Measurements from ENCODE around the gene MOV10L1. TPM values are rescaled to one million over a fixed set of nuclear protein-coding genes. Genes with fewer than 3 reads are reported as not detected.

The MOV10L1 gene
- total RNA-seq, 1 experiment from 2014 or later: 0.26 TPM

DNA sequence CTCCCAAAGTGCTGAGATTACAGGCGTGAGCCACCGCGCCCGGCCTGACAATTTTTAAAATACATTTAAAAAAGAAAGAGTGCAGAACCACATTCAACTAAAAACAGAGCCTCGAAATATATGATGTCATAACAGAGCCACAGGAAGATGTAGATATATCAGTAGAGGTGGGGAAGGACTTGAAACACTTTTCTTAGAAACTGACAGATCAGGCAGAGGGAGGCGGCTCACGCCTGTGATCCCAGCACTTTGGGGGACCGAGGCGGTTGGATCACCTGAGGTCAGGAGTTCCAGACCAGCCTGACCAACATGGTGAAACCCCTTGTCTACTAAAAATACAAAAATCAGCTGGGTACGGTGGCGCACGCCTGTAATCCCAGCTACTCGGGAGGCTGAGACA is 11.6 kb upstream of the MOV10L1 start:
- Histone ChIP-seq H3F3A (ENCODE audit: low read length, unreplicated experiment) (no peaks in the 10 kb centered on the region), H3K79me2 (ENCODE audit: low read length) (no peaks in the 10 kb centered on the region), H3K36me3 (ENCODE audit: low read depth, low read length) (no peaks in the 10 kb centered on the region), H2AFZ (ENCODE audit: low read length) (no peak overlapping the region), H3K27me3 (ENCODE audit: low read length) (no peaks in the 10 kb centered on the region), H3K4me2 (ENCODE audit: low read length) (no peak overlapping the region), H3K9me3 (ENCODE audit: low read length) (no peaks in the 10 kb centered on the region), H4K20me1 (ENCODE audit: low read length) (no peaks in the 10 kb centered on the region), H3K4me1 (ENCODE audit: insufficient read depth, low read length) (no peaks in the 10 kb centered on the region), H3K27ac (ENCODE audit: low read length) (no peak overlapping the region), H3K9ac (ENCODE audit: low read length) (no peak overlapping the region), H3K4me3 (ENCODE audit: low read length) (no peak overlapping the region), H3K9me2 (replicated peaks; ENCODE audit: low read length) (no peaks in the 10 kb centered on the region)
- TF ChIP-seq CTCF (conservative IDR thresholded peaks at IDR 0.05; ENCODE audit: low read depth, low read length): no peak
- TF ChIP-seq EZH2 (IDR thresholded peaks at IDR 0.05; ENCODE audit: low read length, unreplicated experiment): no peak
- no peak for TF ChIP-seq EZH2phosphoT487 (IDR thresholded peaks at IDR 0.05; ENCODE audit: borderline replicate concordance, low read length)
- ATAC-seq: no peak
- no TSS peak for BruUV-seq (replicated peaks)
- no peak for DNase-seq
- intact Hi-C loops (cut with micrococcal nuclease): no loop called here
- ChIA-PET CTCF (no interaction called here), POLR2A (ENCODE audit: unreplicated experiment) (no interaction called here)

DNA sequence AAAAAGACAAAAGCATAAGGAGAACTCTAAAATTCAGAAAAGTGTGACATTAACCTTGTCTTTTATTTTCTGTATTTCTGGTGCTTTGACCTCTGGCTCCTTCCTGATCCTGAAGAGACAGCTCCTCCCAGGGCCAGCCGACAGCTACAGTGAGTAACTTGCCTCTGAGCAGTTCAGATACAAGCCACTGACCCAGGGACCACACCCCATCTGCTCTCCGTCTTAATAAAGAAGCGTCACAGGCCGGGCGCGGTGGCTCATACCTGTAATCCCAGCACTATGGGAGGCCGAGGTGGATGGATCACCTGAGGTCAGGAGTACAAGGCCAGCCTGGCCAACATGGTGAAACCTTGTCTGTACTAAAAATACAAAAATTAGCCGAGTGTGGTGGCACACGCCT is 11.0 kb upstream of the MOV10L1 start:
- no peaks in the 10 kb centered on the region for H3K27me3 ChIP-seq (ENCODE audit: low read length)
- H3K4me3 ChIP-seq (ENCODE audit: low read length): no peak overlapping the region
- DNase-seq (no peak), ATAC-seq (no peak)
- no TSS peak for BruUV-seq (replicated peaks)
- no peaks in the 10 kb centered on the region for H3K36me3 ChIP-seq (ENCODE audit: low read depth, low read length)
- no peak overlapping the region for H2AFZ ChIP-seq (ENCODE audit: low read length)
- intact Hi-C loops (cut with micrococcal nuclease): no loop called here
- H3K9me3 ChIP-seq (ENCODE audit: low read length): no peaks in the 10 kb centered on the region
- no peaks in the 10 kb centered on the region for H3K4me1 ChIP-seq (ENCODE audit: insufficient read depth, low read length)
- no peak overlapping the region for H3K9ac ChIP-seq (ENCODE audit: low read length)
- no peak overlapping the region for H3K27ac ChIP-seq (ENCODE audit: low read length)
- no peaks in the 10 kb centered on the region for H3K79me2 ChIP-seq (ENCODE audit: low read length)
- ChIA-PET POLR2A (ENCODE audit: unreplicated experiment) (no interaction called here), CTCF (no interaction called here)
- no peaks in the 10 kb centered on the region for H3K9me2 ChIP-seq (replicated peaks; ENCODE audit: low read length)
- H3F3A ChIP-seq (ENCODE audit: low read length, unreplicated experiment): no peaks in the 10 kb centered on the region
- H3K4me2 ChIP-seq (ENCODE audit: low read length): no peak overlapping the region
- no peak for TF ChIP-seq CTCF (conservative IDR thresholded peaks at IDR 0.05; ENCODE audit: low read depth, low read length)
- no peak for TF ChIP-seq EZH2 (IDR thresholded peaks at IDR 0.05; ENCODE audit: low read length, unreplicated experiment)
- TF ChIP-seq EZH2phosphoT487 (IDR thresholded peaks at IDR 0.05; ENCODE audit: borderline replicate concordance, low read length): no peak
- no peaks in the 10 kb centered on the region for H4K20me1 ChIP-seq (ENCODE audit: low read length)

DNA sequence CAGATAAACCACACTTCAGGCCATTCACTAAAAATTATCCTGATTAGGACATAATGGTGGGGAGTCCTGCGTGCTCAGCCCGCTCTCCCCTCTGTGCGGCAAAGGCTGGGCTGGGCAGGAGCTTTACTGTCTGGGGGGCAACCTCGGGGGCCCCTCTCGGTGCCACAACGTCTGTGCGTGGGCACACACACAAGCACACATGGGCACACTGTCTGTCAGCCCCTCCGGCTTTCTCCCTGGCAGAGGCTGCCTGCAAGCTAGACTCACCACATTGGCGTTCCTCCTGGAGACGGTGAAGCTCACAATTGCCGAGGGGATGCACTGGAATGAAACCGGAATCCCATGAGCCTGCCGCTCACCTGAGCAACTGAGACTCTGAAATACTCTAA is 9.7 kb upstream of the MOV10L1 start:
- Histone ChIP-seq H3K9ac (ENCODE audit: low read length) (no peak overlapping the region), H3K36me3 (ENCODE audit: low read depth, low read length) (no peaks in the 10 kb centered on the region), H3K9me3 (ENCODE audit: low read length) (no peaks in the 10 kb centered on the region), H2AFZ (ENCODE audit: low read length) (no peak overlapping the region), H4K20me1 (ENCODE audit: low read length) (no peaks in the 10 kb centered on the region), H3F3A (ENCODE audit: low read length, unreplicated experiment) (no peaks in the 10 kb centered on the region), H3K9me2 (replicated peaks; ENCODE audit: low read length) (no peaks in the 10 kb centered on the region), H3K27me3 (ENCODE audit: low read length) (no peaks in the 10 kb centered on the region), H3K4me2 (ENCODE audit: low read length) (no peak overlapping the region), H3K4me1 (ENCODE audit: insufficient read depth, low read length) (no peaks in the 10 kb centered on the region), H3K27ac (ENCODE audit: low read length) (no peak overlapping the region), H3K4me3 (ENCODE audit: low read length) (no peak overlapping the region), H3K79me2 (ENCODE audit: low read length) (no peaks in the 10 kb centered on the region)
- TF ChIP-seq EZH2 (IDR thresholded peaks at IDR 0.05; ENCODE audit: low read length, unreplicated experiment) (no peak), EZH2phosphoT487 (IDR thresholded peaks at IDR 0.05; ENCODE audit: borderline replicate concordance, low read length) (no peak), CTCF (conservative IDR thresholded peaks at IDR 0.05; ENCODE audit: low read depth, low read length) (no peak)
- BruUV-seq (replicated peaks): no TSS peak
- DNase-seq (no peak), ATAC-seq (no peak)
- ChIA-PET CTCF (no interaction called here), POLR2A (ENCODE audit: unreplicated experiment) (no interaction called here)
- intact Hi-C loops (cut with micrococcal nuclease): no loop called here
